Hepatocyte (in vitro differentiated cells): ENCODE data around the gene KRTAP10-3. TPM values are rescaled to one million over a fixed set of nuclear protein-coding genes. Genes with fewer than 3 reads are reported as not detected.
"Not testable (repeated sequence)": the region's sequence is repeated elsewhere in the genome, so short reads cannot be mapped to it uniquely, and the experiment has no call there.

Source experiments
- DNase-seq: peaks from one replicate; pipeline ENCODE4 v3.0.0-alpha.2; 2016; ENCODE audit warnings: low spot score
- H2AFZ ChIP-seq: fragments of 200-600 bp; sonication (generic); 2 replicates; pipeline ENCODE4 v1.6.0; 2016; ENCODE audit warnings: antibody characterized with exemption, mild to moderate bottlenecking
- H3K27ac ChIP-seq: fragments of 200-600 bp; sonication (generic); 2 replicates; pipeline ENCODE4 v1.5.1; 2016; ENCODE audit warnings: mild to moderate bottlenecking
- H3K27me3 ChIP-seq: fragments of 200-600 bp; sonication (generic); 2 replicates; pipeline ENCODE4 v1.6.1; 2016
- H3K36me3 ChIP-seq: fragments of 200-600 bp; sonication (generic); replicated peaks from 2 replicates; pipeline ENCODE4 v1.5.1; 2016; ENCODE audit warnings: low read depth; ENCODE audit not compliant: insufficient read depth
- H3K4me1 ChIP-seq: fragments of 200-600 bp; sonication (generic); 2 replicates; pipeline ENCODE4 v1.5.1; 2016; ENCODE audit warnings: mild to moderate bottlenecking, moderate library complexity; ENCODE audit not compliant: insufficient read depth
- H3K4me2 ChIP-seq: fragments of 200-600 bp; sonication (generic); 2 replicates; pipeline ENCODE4 v1.6.0; 2016
- H3K4me3 ChIP-seq: fragments of 200-600 bp; sonication (generic); 2 replicates; pipeline ENCODE4 v1.5.1; 2016; ENCODE audit warnings: mild to moderate bottlenecking
- H3K79me2 ChIP-seq: fragments of 200-600 bp; sonication (generic); 2 replicates; pipeline ENCODE4 v1.6.0; 2017; ENCODE audit warnings: mild to moderate bottlenecking
- H3K9me2 ChIP-seq: fragments of 200-600 bp; sonication (generic); replicated peaks from 2 replicates; pipeline ENCODE4 v1.6.0; 2017; ENCODE audit warnings: mild to moderate bottlenecking; ENCODE audit not compliant: insufficient read depth
- H3K9me3 ChIP-seq: fragments of 200-600 bp; sonication (generic); 2 replicates; pipeline ENCODE4 v1.5.1; 2016; ENCODE audit warnings: low read depth, mild to moderate bottlenecking
- H4K20me1 ChIP-seq: fragments of 200-600 bp; sonication (generic); 2 replicates; pipeline ENCODE4 v1.6.0; 2016; ENCODE audit warnings: mild to moderate bottlenecking; ENCODE audit not compliant: insufficient read depth, poor library complexity, severe bottlenecking
- EZH2 ChIP-seq: fragments of 200-600 bp; sonication (generic); IDR thresholded peaks from 2 replicates; pipeline ENCODE4 v1.6.1; 2016; ENCODE audit warnings: antibody characterized with exemption, mild to moderate bottlenecking, borderline replicate concordance
- EZH2phosphoT487 ChIP-seq: fragments of 200-600 bp; sonication (generic); IDR thresholded peaks from one replicate; pipeline ENCODE4 v1.6.1; 2018; ENCODE audit warnings: antibody characterized with exemption, mild to moderate bottlenecking, low read depth, moderate library complexity; ENCODE audit not compliant: unreplicated experiment, severe bottlenecking
- WGBS: methylation state at CpG from one replicate; pipeline ENCODE4 v1.1.6; 2016; ENCODE audit warnings: low lambda C conversion rate; ENCODE audit errors: missing lambda C conversion rate; 5-methylcytosine and 5-hydroxymethylcytosine counted together
- polyA plus RNA-seq: library from polyadenylated mRNA; unstranded; fragments of >200 nt; fragmentation: Nextera tagmentation; extraction: Ambion mirVana; gene quantifications from 2 replicates; pipeline ENCODE4 v1.2.1, GENCODE V29; 2016
- total RNA-seq: library from RNA; depleted of rRNA; stranded (reverse); fragments of >200 nt; gene quantifications from 2 replicates; pipeline ENCODE4 v1.2.3, GENCODE V29; 2014
- TF ChIP-seq, protein P1 (sequence below): fragments of 200-600 bp; sonication (generic); IDR thresholded peaks from 2 replicates; pipeline ENCODE4 v1.5.1; 2016; ENCODE audit warnings: antibody characterized with exemption, mild to moderate bottlenecking; ENCODE audit not compliant: poor library complexity

Gene KRTAP10-3
- total and polyA plus RNA-seq, 2 experiments from 2014 or later: not detected

- TF ChIP-seq, protein P1, sequence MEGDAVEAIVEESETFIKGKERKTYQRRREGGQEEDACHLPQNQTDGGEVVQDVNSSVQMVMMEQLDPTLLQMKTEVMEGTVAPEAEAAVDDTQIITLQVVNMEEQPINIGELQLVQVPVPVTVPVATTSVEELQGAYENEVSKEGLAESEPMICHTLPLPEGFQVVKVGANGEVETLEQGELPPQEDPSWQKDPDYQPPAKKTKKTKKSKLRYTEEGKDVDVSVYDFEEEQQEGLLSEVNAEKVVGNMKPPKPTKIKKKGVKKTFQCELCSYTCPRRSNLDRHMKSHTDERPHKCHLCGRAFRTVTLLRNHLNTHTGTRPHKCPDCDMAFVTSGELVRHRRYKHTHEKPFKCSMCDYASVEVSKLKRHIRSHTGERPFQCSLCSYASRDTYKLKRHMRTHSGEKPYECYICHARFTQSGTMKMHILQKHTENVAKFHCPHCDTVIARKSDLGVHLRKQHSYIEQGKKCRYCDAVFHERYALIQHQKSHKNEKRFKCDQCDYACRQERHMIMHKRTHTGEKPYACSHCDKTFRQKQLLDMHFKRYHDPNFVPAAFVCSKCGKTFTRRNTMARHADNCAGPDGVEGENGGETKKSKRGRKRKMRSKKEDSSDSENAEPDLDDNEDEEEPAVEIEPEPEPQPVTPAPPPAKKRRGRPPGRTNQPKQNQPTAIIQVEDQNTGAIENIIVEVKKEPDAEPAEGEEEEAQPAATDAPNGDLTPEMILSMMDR: no peak
- TF ChIP-seq EZH2phosphoT487 (no peak), EZH2 (no peak)
- no peaks in the 10 kb centered on the region for H3K9me2 ChIP-seq
- no peaks in the 10 kb centered on the region for H3K79me2 ChIP-seq
- 96% methylated on average over 10 of the region's 10 CpGs for WGBS
- H3K27ac ChIP-seq: no peak overlapping the region
- H3K4me3 ChIP-seq: no peak overlapping the region
- no peaks in the 10 kb centered on the region for H4K20me1 ChIP-seq
- H2AFZ ChIP-seq: no peak overlapping the region
- no peak for DNase-seq
- peaks cover 3% of the 10 kb centered on the region for H3K4me1 ChIP-seq
- H3K9me3 ChIP-seq: no peaks in the 10 kb centered on the region
- no peaks in the 10 kb centered on the region for H3K27me3 ChIP-seq
- H3K36me3 ChIP-seq: no peaks in the 10 kb centered on the region
- H3K4me2 ChIP-seq: no peak overlapping the region
These were observed 17.4 kb upstream of the KRTAP10-3 start for GRCh38 chr21:44576025-44576420.

DNA sequence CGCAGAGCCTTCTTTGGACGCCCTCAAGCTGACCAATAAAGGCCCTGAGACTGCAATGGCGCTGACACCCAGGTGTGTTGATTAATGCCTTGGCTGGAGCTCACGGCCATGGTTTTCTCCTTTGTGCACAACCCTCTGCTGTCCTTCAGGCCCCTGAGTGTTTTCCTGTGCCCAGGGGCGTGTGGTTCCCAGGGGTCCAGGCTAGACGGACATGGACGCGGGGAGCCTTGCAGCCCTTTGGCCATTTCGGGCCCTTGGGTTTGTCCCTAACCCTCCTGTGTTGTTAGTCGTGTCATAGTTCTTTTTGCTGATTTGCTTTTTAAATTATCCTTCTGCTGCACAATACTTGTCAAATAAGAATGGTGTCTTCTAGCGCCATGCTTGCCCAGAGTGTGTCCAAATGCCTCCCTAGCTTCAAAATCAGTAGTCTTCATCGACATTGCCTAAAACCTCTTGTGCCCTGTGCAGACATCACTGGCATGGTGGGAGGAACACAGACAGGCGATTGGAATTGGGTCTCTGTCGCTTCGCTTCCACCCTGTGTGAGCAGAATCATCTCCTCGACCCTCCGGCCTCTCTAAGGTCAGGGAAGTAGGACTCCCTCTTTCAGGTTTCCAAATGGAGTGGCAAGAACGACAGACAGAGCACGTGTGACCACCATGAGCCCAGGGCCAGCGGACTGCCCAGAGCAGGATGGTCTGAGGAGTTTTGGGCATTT is 16.9 kb upstream of the KRTAP10-3 start:
- TF ChIP-seq EZH2phosphoT487 (no peak), EZH2 (no peak)
- TF ChIP-seq, protein P1: no peak
- no peaks in the 10 kb centered on the region for H3K79me2 ChIP-seq
- H3K4me1 ChIP-seq: peaks cover 3% of the 10 kb centered on the region
- H2AFZ ChIP-seq: no peak overlapping the region
- H3K36me3 ChIP-seq: no peaks in the 10 kb centered on the region
- H3K4me2 ChIP-seq: no peak overlapping the region
- no peaks in the 10 kb centered on the region for H3K9me3 ChIP-seq
- 93% methylated on average over 20 of the region's 20 CpGs for WGBS
- H3K9me2 ChIP-seq: no peaks in the 10 kb centered on the region
- H3K27ac ChIP-seq: no peak overlapping the region
- no peak overlapping the region for H3K4me3 ChIP-seq
- H4K20me1 ChIP-seq: no peaks in the 10 kb centered on the region
- H3K27me3 ChIP-seq: no peaks in the 10 kb centered on the region
- DNase-seq: no peak

DNA sequence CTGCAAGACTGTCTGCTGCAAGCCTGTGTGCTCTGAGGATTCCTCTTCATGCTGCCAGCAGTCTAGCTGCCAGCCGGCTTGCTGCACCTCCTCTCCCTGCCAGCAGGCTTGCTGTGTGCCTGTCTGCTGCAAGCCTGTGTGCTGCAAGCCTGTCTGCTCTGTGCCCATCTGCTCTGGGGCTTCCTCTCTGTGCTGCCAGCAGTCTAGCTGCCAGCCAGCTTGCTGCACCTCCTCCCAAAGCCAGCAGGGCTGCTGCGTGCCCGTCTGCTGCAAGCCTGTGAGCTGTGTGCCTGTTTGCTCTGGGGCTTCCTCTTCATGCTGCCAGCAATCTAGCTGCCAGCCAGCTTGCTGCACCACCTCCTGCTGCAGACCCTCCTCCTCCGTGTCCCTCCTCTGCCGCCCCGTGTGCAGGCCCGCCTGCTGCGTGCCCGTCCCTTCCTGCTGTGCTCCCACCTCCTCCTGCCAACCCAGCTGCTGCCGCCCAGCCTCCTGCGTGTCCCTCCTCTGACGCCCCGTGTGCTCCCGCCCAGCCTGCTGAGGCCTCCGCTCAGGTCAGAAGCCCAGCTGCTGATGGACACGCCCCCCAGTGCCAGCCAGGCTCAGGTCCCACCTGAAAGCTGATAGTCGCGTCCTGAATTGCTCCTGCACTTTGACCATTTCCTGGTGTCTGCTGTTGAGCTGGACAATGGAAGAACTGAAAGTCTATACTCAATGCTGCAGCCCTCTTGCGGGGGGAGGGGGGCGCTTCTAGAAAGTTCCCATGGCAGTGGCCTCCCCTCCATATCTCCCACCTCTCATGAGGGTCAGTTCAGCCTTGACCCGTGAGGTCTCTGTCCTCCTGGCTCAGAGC is 16.1 kb upstream of the KRTAP10-3 start:
- Histone ChIP-seq H3K4me3 (no peak overlapping the region), H3K36me3 (no peaks in the 10 kb centered on the region), H3K9me3 (no peaks in the 10 kb centered on the region), H3K27me3 (no peaks in the 10 kb centered on the region), H3K9me2 (no peaks in the 10 kb centered on the region), H4K20me1 (no peaks in the 10 kb centered on the region), H3K4me2 (no peak overlapping the region), H3K27ac (no peak overlapping the region), H2AFZ (no peak overlapping the region), H3K79me2 (no peaks in the 10 kb centered on the region), H3K4me1 (peaks cover 3% of the 10 kb centered on the region)
- peak; percentile 67 for DNase-seq
- 77% methylated on average over 21 of the region's 21 CpGs for WGBS
- no peak for TF ChIP-seq EZH2
- no peak for TF ChIP-seq EZH2phosphoT487
- TF ChIP-seq, protein P1: no peak

DNA sequence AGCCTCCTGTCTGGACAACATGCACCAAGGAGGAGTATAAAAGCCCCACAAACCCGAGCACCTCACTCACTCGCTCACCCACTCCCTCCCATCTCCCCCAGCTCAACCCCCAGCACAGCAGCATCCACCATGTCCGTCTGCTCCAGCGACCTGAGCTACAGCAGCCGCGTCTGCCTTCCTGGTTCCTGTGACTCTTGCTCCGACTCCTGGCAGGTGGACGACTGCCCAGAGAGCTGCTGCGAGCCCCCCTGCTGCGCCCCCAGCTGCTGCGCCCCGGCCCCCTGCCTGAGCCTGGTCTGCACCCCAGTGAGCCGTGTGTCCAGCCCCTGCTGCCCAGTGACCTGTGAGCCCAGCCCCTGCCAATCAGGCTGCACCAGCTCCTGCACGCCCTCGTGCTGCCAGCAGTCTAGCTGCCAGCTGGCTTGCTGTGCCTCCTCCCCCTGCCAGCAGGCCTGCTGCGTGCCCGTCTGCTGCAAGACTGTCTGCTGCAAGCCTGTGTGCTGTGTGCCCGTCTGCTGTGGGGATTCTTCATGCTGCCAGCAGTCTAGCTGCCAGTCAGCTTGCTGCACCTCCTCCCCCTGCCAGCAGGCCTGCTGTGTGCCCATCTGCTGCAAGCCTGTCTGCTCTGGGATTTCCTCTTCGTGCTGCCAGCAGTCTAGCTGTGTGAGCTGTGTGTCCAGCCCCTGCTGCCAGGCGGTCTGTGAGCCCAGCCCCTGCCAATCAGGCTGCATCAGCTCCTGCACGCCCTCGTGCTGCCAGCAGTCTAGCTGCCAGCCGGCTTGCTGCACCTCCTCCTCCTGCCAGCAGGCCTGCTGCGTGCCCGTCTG is 15.2 kb upstream of the KRTAP10-3 start, which contains the start of gene KRTAP10-4:
Gene KRTAP10-4, plus strand, starts transcription at position 100 of the 827 bp plus-strand sequence. Its CDS starts 30 bp downstream, at position 130.
- not testable (repeated sequence) for H2AFZ ChIP-seq, H3K9me2 ChIP-seq, H3K4me1 ChIP-seq, H3K79me2 ChIP-seq, DNase-seq, H3K4me2 ChIP-seq, H3K9me3 ChIP-seq, H3K27me3 ChIP-seq, H3K27ac ChIP-seq, H4K20me1 ChIP-seq, H3K4me3 ChIP-seq, H3K36me3 ChIP-seq
- 90% methylated on average over 21 of the region's 25 CpGs for WGBS
